WTC11 (cell line): ENCODE data around the gene DERA.

Experiments used
- CREB1 ChIP-seq: sonication (generic); formaldehyde crosslinking; IDR thresholded peaks from 2 replicates; pipeline ENCODE4 v1.8.0; 2023; ENCODE audit warnings: mild to moderate bottlenecking, missing genetic modification reagents
- CTCF ChIP-seq: fragments of 200-600 bp; IDR thresholded peaks from 2 replicates; pipeline ENCODE4 v1.8.0; 2022; ENCODE audit warnings: antibody characterized with exemption
- MXD4 ChIP-seq: fragments of 250-450 bp; sonication (Bioruptor Pico); IDR thresholded peaks from 2 replicates; pipeline ENCODE4 v1.8.0; 2021; ENCODE audit warnings: mild to moderate bottlenecking, moderate library complexity, borderline replicate concordance
- RELA ChIP-seq: sonication (generic); formaldehyde crosslinking; IDR thresholded peaks from 2 replicates; pipeline ENCODE4 v1.8.1; 2022; ENCODE audit warnings: missing genetic modification reagents, mild to moderate bottlenecking, borderline replicate concordance
- USF2 ChIP-seq: sonication (generic); formaldehyde crosslinking; IDR thresholded peaks from 2 replicates; pipeline ENCODE4 v1.8.1; 2023; ENCODE audit warnings: mild to moderate bottlenecking, missing genetic modification reagents, moderate library complexity
- ZBTB43 ChIP-seq: sonication (generic); formaldehyde crosslinking; IDR thresholded peaks from 2 replicates; pipeline ENCODE4 v1.8.1; 2023; ENCODE audit warnings: mild to moderate bottlenecking, missing genetic modification reagents

- no peak for TF ChIP-seq CTCF
- TF ChIP-seq MXD4 (CRISPR knock-in tag), result no peak
- TF ChIP-seq USF2, result peak; percentile 67
- no peak for TF ChIP-seq ZBTB43 (CRISPR knock-in tag)
- TF ChIP-seq RELA (CRISPR knock-in tag), result no peak
- no peak for TF ChIP-seq CREB1 (CRISPR knock-in tag)
These were observed 17.9 kb downstream of the DERA start for GRCh38 chr12:15928870-15929571.
